ENCODE results near the gene NDOR1. TPM values are rescaled to one million over a fixed set of nuclear protein-coding genes. Genes with fewer than 3 reads are reported as not detected.

NDOR1 gene
- total and polyA plus RNA-seq, 2 of the 8 experiments (the other 6 are each of a cell fraction or from before 2014, with no cell fraction given), result 25.7 to 32.3 TPM

GRCh38 chr9:137240841-137241489 is 35.5 kb downstream of the NDOR1 start, which contains the start of gene TUBB4B (continued):
- TF ChIP-seq SIN3A (conservative IDR thresholded peaks at IDR 0.05 in 1 of 2, IDR thresholded peaks at IDR 0.05 in 1 of 2; ENCODE audit: low read depth in 1 of 2, low read length in 2 of 2), result peak in 1 of 2 experiments; percentile 9; a peak in 1 of 4 replicates
- peak; percentile 100 for TF ChIP-seq SP1 (IDR thresholded peaks at IDR 0.05; ENCODE audit: low read depth, low read length)
- TF ChIP-seq FOSL1 (IDR thresholded peaks at IDR 0.05; ENCODE audit: insufficient read depth, low read depth, low read length), result peak; percentile 74; the same call in 1 of the 2 replicates
- TF ChIP-seq ASH2L (IDR thresholded peaks at IDR 0.05; ENCODE audit: low read length), result no peak
- TF ChIP-seq, protein P1, sequence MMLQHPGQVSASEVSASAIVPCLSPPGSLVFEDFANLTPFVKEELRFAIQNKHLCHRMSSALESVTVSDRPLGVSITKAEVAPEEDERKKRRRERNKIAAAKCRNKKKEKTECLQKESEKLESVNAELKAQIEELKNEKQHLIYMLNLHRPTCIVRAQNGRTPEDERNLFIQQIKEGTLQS (IDR thresholded peaks at IDR 0.05; ENCODE audit: insufficient read depth, low read depth, low read length), result no peak
- no peak for TF ChIP-seq SUZ12 (IDR thresholded peaks at IDR 0.05; ENCODE audit: low read length)
- peak; percentile 98 for TF ChIP-seq TBP (IDR thresholded peaks at IDR 0.05; ENCODE audit: low read depth, low read length)
- peak; percentile 99 for TF ChIP-seq GTF2F1 (IDR thresholded peaks at IDR 0.05; ENCODE audit: borderline replicate concordance, low read depth, low read length)
- TF ChIP-seq, protein P2, sequence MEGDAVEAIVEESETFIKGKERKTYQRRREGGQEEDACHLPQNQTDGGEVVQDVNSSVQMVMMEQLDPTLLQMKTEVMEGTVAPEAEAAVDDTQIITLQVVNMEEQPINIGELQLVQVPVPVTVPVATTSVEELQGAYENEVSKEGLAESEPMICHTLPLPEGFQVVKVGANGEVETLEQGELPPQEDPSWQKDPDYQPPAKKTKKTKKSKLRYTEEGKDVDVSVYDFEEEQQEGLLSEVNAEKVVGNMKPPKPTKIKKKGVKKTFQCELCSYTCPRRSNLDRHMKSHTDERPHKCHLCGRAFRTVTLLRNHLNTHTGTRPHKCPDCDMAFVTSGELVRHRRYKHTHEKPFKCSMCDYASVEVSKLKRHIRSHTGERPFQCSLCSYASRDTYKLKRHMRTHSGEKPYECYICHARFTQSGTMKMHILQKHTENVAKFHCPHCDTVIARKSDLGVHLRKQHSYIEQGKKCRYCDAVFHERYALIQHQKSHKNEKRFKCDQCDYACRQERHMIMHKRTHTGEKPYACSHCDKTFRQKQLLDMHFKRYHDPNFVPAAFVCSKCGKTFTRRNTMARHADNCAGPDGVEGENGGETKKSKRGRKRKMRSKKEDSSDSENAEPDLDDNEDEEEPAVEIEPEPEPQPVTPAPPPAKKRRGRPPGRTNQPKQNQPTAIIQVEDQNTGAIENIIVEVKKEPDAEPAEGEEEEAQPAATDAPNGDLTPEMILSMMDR (IDR thresholded peaks at IDR 0.05; ENCODE audit: control extremely low read depth in 1 of 3, insufficient read depth in 1 of 3, low read depth in 1 of 3, low read length in 3 of 3), result no peak
- peak; percentile 99 for TF ChIP-seq TAF1 (IDR thresholded peaks at IDR 0.05; ENCODE audit: low read depth, low read length)
- no peak for TF ChIP-seq RAD21 (IDR thresholded peaks at IDR 0.05 in 1 of 2, conservative IDR thresholded peaks at IDR 0.05 in 1 of 2; ENCODE audit: low read depth in 2 of 2, low read length in 2 of 2)
- 0 out of 2 replicates have a peak, but pooled peaks have one; percentile 20 for TF ChIP-seq TEAD4 (IDR thresholded peaks at IDR 0.05; ENCODE audit: low read depth, low read length)
- TF ChIP-seq, protein P3, sequence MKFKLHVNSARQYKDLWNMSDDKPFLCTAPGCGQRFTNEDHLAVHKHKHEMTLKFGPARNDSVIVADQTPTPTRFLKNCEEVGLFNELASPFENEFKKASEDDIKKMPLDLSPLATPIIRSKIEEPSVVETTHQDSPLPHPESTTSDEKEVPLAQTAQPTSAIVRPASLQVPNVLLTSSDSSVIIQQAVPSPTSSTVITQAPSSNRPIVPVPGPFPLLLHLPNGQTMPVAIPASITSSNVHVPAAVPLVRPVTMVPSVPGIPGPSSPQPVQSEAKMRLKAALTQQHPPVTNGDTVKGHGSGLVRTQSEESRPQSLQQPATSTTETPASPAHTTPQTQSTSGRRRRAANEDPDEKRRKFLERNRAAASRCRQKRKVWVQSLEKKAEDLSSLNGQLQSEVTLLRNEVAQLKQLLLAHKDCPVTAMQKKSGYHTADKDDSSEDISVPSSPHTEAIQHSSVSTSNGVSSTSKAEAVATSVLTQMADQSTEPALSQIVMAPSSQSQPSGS (IDR thresholded peaks at IDR 0.05; ENCODE audit: low read length), result no peak
- TF ChIP-seq MAX (IDR thresholded peaks at IDR 0.05), result peak; percentile 55; the same call in 1 of the 2 replicates
- no peak for TF ChIP-seq CHD1 (IDR thresholded peaks at IDR 0.05; ENCODE audit: low read depth, low read length)
- peak; percentile 61 for TF ChIP-seq NRF1 (IDR thresholded peaks at IDR 0.05; ENCODE audit: low read depth, low read length)

All from H1 (cell line).